Glutamatergic neuron (in vitro differentiated cells): ENCODE results near the gene TNS1. TPM values are rescaled to one million over a fixed set of nuclear protein-coding genes. Genes with fewer than 3 reads are reported as not detected.

Experiments
- DNase-seq: peaks from one replicate; pipeline ENCODE4 v3.0.0; 2022
- H3K27ac Mint-ChIP-seq: one replicate; pipeline ENCODE4 v1.8.0; 2020; ENCODE audit warnings: mild to moderate bottlenecking, mixed read lengths, inconsistent platforms; ENCODE audit not compliant: unreplicated experiment
- H3K27me3 Mint-ChIP-seq: one replicate; pipeline ENCODE4 v1.8.0; 2020; ENCODE audit warnings: mild to moderate bottlenecking, moderate library complexity, mixed read lengths, inconsistent platforms; ENCODE audit not compliant: unreplicated experiment
- H3K36me3 Mint-ChIP-seq: one replicate; pipeline ENCODE4 v1.8.0; 2020; ENCODE audit warnings: mild to moderate bottlenecking, mixed read lengths, inconsistent platforms; ENCODE audit not compliant: unreplicated experiment
- H3K4me1 Mint-ChIP-seq: one replicate; pipeline ENCODE4 v1.8.0; 2020; ENCODE audit warnings: mild to moderate bottlenecking, low read depth, mixed read lengths, inconsistent platforms; ENCODE audit not compliant: unreplicated experiment
- H3K4me3 Mint-ChIP-seq: one replicate; pipeline ENCODE4 v1.8.0; 2020; ENCODE audit warnings: mild to moderate bottlenecking, mixed read lengths, inconsistent platforms; ENCODE audit not compliant: unreplicated experiment
- H3K9me3 Mint-ChIP-seq: one replicate; pipeline ENCODE4 v1.8.0; 2020; ENCODE audit warnings: mild to moderate bottlenecking, moderate library complexity, mixed read lengths, inconsistent platforms; ENCODE audit not compliant: unreplicated experiment
- CTCF ChIP-seq: fragments of 200-600 bp; sonication (generic); IDR thresholded peaks from one replicate; pipeline ENCODE4 v1.5.0; 2021; ENCODE audit not compliant: partially characterized antibody, unreplicated experiment
- total RNA-seq: library from RNA; stranded (reverse); fragmentation: NEBNext Ultra II Directional; extraction: Animal tissue kit (Norgen Biotek cat#: 25700); gene quantifications from one replicate; pipeline ENCODE4 v1.2.1, GENCODE V29; 2021; ENCODE audit not compliant: unreplicated experiment

The TNS1 gene
- total RNA-seq, 1 donor from 2014 or later, result 3.2 TPM

GRCh38 chr2:218033208-218033589 lies 30.4 kb upstream of the TNS1 start:
- peaks cover 2% of the 10 kb centered on the region for H3K27me3 Mint-ChIP-seq
- no peaks in the 10 kb centered on the region for H3K4me1 Mint-ChIP-seq
- no peak overlapping the region for H3K27ac Mint-ChIP-seq
- no peaks in the 10 kb centered on the region for H3K9me3 Mint-ChIP-seq
- no peak for TF ChIP-seq CTCF
- DNase-seq, result no peak
- H3K36me3 Mint-ChIP-seq, result no peaks in the 10 kb centered on the region
- H3K4me3 Mint-ChIP-seq, result no peak overlapping the region

- Mint-ChIP-seq H3K27me3 (peaks cover 2% of the 10 kb centered on the region), H3K27ac (no peak overlapping the region), H3K4me3 (no peak overlapping the region), H3K4me1 (no peaks in the 10 kb centered on the region), H3K9me3 (no peaks in the 10 kb centered on the region), H3K36me3 (no peaks in the 10 kb centered on the region)
- TF ChIP-seq CTCF, result no peak
- no peak for DNase-seq
Measured at GRCh38 chr2:218032336-218033171, 29.8 kb upstream of the TNS1 start.

- Mint-ChIP-seq H3K27me3 (peaks cover 2% of the 10 kb centered on the region), H3K9me3 (no peaks in the 10 kb centered on the region), H3K27ac (no peak overlapping the region), H3K4me3 (no peak overlapping the region), H3K4me1 (no peaks in the 10 kb centered on the region), H3K36me3 (no peaks in the 10 kb centered on the region)
- no peak for TF ChIP-seq CTCF
- no peak for DNase-seq
Measured at GRCh38 chr2:218031771-218032257, 29.0 kb upstream of the TNS1 start.

- no peaks in the 10 kb centered on the region for H3K4me1 Mint-ChIP-seq
- H3K27me3 Mint-ChIP-seq, result peaks cover 2% of the 10 kb centered on the region
- no peak for DNase-seq
- no peak overlapping the region for H3K4me3 Mint-ChIP-seq
- no peaks in the 10 kb centered on the region for H3K36me3 Mint-ChIP-seq
- no peak for TF ChIP-seq CTCF
- no peaks in the 10 kb centered on the region for H3K9me3 Mint-ChIP-seq
- H3K27ac Mint-ChIP-seq, result no peak overlapping the region
Measured at GRCh38 chr2:218031261-218031660, 28.5 kb upstream of the TNS1 start.
